NT2/D1 (cell line): ENCODE results near the gene SMO.

Experiments used
- YY1 ChIP-seq: IDR thresholded peaks from 2 replicates; pipeline ENCODE4 v1.6.1; 2011; ENCODE audit not compliant: insufficient read length, insufficient read depth
- ZNF274 ChIP-seq: IDR thresholded peaks from 2 replicates; pipeline ENCODE4 v1.6.1; 2011; ENCODE audit warnings: mild to moderate bottlenecking, low read depth, low read length

- no peak for TF ChIP-seq YY1
- no peak for TF ChIP-seq ZNF274
Measured at GRCh38 chr7:129143724-129144094, 44.7 kb upstream of the SMO start.
